HEK293T (cell line): ENCODE measurements around the gene TUBGCP3.

Experiments used
- BHLHE40 ChIP-seq: fragments of 450-650 bp; IDR thresholded peaks from 2 replicates; pipeline ENCODE4 v1.6.1; 2016; ENCODE audit warnings: mild to moderate bottlenecking, moderate library complexity, borderline replicate concordance
- CTBP1 ChIP-seq: fragments of 450-650 bp; IDR thresholded peaks from 2 replicates; pipeline ENCODE4 v1.6.1; 2016; ENCODE audit warnings: borderline replicate concordance
- FOXK2 ChIP-seq: fragments of 450-650 bp; IDR thresholded peaks from 2 replicates; pipeline ENCODE4 v1.6.1; 2016; ENCODE audit warnings: mild to moderate bottlenecking
- FOXM1 ChIP-seq: fragments of 450-650 bp; IDR thresholded peaks from 2 replicates; pipeline ENCODE4 v1.6.1; 2017; ENCODE audit warnings: mild to moderate bottlenecking, borderline replicate concordance
- HDGF ChIP-seq: fragments of 450-650 bp; IDR thresholded peaks from 2 replicates; pipeline ENCODE4 v1.6.1; 2017; ENCODE audit warnings: antibody characterized with exemption, borderline replicate concordance
- PKNOX1 ChIP-seq: fragments of 450-650 bp; IDR thresholded peaks from 2 replicates; pipeline ENCODE4 v1.6.1; 2016
- SP1 ChIP-seq: fragments of 450-650 bp; IDR thresholded peaks from 2 replicates; pipeline ENCODE4 v1.6.1; 2017
- TARDBP ChIP-seq: fragments of 450-650 bp; IDR thresholded peaks from 2 replicates; pipeline ENCODE4 v1.6.1; 2016

- TF ChIP-seq PKNOX1, result no peak
- TF ChIP-seq FOXM1, result no peak
- no peak for TF ChIP-seq HDGF
- TF ChIP-seq SP1, result no peak
- TF ChIP-seq FOXK2, result no peak
- no peak for TF ChIP-seq BHLHE40
- TF ChIP-seq CTBP1, result no peak
- TF ChIP-seq TARDBP, result no peak
These were observed 27.4 kb upstream of the TUBGCP3 start for GRCh38 chr13:112615391-112615790.
